HL-60 (cell line): Measurements from ENCODE around the gene TAOK2.

Experiments
- DNase-seq, 2 experiments: peaks; one replicate each; pipeline ENCODE4 v3.0.0-alpha.2; 2010 to 2020; ENCODE audit warnings: low read depth in 1 of 2, low spot score in 1 of 2
- H3K27ac ChIP-seq: fragments of 250-450 bp; sonication (Bioruptor Pico); replicated peaks from 2 replicates; pipeline ENCODE4 v1.5.1; 2020; ENCODE audit warnings: mild to moderate bottlenecking, moderate library complexity
- H3K27me3 ChIP-seq: fragments of 250-450 bp; sonication (Bioruptor Pico); 2 replicates; pipeline ENCODE4 v1.5.1; 2021; ENCODE audit warnings: mild to moderate bottlenecking, moderate library complexity; ENCODE audit not compliant: insufficient read depth, poor library complexity, severe bottlenecking
- H3K4me3 ChIP-seq: replicated peaks from 2 replicates; pipeline ENCODE4 v1.5.1; 2011; ENCODE audit warnings: mild to moderate bottlenecking, control low read depth, low read length; ENCODE audit not compliant: insufficient read depth
- GABPA ChIP-seq: IDR thresholded peaks from 2 replicates; pipeline ENCODE4 v1.6.1; 2012; ENCODE audit warnings: low read depth
- POLR2AphosphoS5 ChIP-seq: IDR thresholded peaks from 2 replicates; pipeline ENCODE4 v1.6.1; 2012; ENCODE audit warnings: low read depth
- SPI1 ChIP-seq: IDR thresholded peaks from 2 replicates; pipeline ENCODE4 v1.6.1; 2012; ENCODE audit warnings: low read depth, mild to moderate bottlenecking, borderline replicate concordance
- long read RNA-seq: library from polyadenylated mRNA; unstranded; transcript quantifications from one replicate; pipeline ENCODE4 v2.0.0, GENCODE V29; 2020
- TF ChIP-seq, protein P1 (sequence below): IDR thresholded peaks from 2 replicates; pipeline ENCODE4 v1.6.1; 2012; ENCODE audit warnings: low read depth; ENCODE audit not compliant: insufficient replicate concordance
- TF ChIP-seq, protein P2 (sequence below): IDR thresholded peaks from one replicate; pipeline ENCODE4 v1.5.1; 2011; ENCODE audit warnings: low read length, control low read depth, inconsistent platforms; ENCODE audit not compliant: insufficient read depth

Gene TAOK2
- long read RNA-seq, full-length matches to known transcripts = 2 of 12 reads
- long read RNA-seq, partial matches to known transcripts = 8 of 12 reads
- long read RNA-seq, other reads (novel, unspliced or antisense) = 2 of 12 reads

DNA sequence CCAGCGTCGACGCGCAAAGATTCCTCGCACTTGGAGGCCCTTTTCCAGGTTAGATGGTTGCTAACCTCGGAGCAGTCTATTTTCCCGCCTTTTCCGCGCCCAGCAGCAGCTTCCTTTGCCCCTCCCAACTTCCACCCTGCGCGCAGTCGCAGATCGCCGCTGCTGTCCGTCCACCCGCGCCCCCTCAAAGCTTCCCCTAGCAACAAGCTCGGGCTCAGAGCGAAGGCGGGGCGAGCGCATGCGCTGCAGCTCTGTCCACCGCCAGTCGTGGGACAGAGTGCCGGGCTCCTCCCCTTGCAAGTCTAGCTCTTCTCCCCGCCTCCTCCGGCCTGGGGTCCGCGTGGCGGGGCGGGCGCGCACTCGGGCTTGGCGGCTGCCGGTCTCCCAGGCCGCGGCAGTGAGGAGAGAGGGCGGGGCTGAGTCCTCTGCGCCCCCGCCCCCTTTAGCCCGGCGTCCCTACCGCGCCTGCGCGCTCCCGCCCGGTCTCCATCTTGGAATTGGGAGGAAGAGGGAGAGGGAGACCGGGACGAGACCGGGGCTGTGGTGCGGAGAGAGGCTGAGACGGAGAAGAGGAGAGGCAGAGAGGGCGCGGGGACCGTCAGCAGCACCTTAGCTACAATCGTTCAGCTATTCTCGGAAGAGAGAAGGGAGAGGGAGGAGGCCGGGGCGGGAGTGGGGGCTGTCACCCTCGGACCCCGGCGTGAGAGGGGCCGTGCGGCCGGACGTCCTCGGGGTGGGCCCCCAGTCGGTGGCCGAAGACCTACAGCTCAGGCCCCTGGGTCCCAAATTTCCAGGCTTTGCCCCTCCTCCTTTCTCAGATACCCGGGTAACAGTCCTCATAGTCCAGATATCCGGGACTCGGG lies at the start of gene TAOK2:
Gene TAOK2 (plus strand): TSS at position 485 of the 863 bp plus-strand sequence. CDS start 3,905 bp downstream, outside the sequence.
- Histone ChIP-seq H3K27ac (peak within 1 kb of the TSS; percentile 72), H3K27me3 (no peaks in the 10 kb centered on the region), H3K4me3 (peak within 1 kb of the TSS; percentile 85)
- TF ChIP-seq POLR2AphosphoS5 (peak; percentile 70; the same call in 1 of the 2 replicates), SPI1 (no peak), GABPA (no peak)
- TF ChIP-seq, protein P1, sequence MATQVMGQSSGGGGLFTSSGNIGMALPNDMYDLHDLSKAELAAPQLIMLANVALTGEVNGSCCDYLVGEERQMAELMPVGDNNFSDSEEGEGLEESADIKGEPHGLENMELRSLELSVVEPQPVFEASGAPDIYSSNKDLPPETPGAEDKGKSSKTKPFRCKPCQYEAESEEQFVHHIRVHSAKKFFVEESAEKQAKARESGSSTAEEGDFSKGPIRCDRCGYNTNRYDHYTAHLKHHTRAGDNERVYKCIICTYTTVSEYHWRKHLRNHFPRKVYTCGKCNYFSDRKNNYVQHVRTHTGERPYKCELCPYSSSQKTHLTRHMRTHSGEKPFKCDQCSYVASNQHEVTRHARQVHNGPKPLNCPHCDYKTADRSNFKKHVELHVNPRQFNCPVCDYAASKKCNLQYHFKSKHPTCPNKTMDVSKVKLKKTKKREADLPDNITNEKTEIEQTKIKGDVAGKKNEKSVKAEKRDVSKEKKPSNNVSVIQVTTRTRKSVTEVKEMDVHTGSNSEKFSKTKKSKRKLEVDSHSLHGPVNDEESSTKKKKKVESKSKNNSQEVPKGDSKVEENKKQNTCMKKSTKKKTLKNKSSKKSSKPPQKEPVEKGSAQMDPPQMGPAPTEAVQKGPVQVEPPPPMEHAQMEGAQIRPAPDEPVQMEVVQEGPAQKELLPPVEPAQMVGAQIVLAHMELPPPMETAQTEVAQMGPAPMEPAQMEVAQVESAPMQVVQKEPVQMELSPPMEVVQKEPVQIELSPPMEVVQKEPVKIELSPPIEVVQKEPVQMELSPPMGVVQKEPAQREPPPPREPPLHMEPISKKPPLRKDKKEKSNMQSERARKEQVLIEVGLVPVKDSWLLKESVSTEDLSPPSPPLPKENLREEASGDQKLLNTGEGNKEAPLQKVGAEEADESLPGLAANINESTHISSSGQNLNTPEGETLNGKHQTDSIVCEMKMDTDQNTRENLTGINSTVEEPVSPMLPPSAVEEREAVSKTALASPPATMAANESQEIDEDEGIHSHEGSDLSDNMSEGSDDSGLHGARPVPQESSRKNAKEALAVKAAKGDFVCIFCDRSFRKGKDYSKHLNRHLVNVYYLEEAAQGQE = no peak
- TF ChIP-seq, protein P2, sequence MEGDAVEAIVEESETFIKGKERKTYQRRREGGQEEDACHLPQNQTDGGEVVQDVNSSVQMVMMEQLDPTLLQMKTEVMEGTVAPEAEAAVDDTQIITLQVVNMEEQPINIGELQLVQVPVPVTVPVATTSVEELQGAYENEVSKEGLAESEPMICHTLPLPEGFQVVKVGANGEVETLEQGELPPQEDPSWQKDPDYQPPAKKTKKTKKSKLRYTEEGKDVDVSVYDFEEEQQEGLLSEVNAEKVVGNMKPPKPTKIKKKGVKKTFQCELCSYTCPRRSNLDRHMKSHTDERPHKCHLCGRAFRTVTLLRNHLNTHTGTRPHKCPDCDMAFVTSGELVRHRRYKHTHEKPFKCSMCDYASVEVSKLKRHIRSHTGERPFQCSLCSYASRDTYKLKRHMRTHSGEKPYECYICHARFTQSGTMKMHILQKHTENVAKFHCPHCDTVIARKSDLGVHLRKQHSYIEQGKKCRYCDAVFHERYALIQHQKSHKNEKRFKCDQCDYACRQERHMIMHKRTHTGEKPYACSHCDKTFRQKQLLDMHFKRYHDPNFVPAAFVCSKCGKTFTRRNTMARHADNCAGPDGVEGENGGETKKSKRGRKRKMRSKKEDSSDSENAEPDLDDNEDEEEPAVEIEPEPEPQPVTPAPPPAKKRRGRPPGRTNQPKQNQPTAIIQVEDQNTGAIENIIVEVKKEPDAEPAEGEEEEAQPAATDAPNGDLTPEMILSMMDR = no peak
- peak; percentile 98 for DNase-seq

DNA sequence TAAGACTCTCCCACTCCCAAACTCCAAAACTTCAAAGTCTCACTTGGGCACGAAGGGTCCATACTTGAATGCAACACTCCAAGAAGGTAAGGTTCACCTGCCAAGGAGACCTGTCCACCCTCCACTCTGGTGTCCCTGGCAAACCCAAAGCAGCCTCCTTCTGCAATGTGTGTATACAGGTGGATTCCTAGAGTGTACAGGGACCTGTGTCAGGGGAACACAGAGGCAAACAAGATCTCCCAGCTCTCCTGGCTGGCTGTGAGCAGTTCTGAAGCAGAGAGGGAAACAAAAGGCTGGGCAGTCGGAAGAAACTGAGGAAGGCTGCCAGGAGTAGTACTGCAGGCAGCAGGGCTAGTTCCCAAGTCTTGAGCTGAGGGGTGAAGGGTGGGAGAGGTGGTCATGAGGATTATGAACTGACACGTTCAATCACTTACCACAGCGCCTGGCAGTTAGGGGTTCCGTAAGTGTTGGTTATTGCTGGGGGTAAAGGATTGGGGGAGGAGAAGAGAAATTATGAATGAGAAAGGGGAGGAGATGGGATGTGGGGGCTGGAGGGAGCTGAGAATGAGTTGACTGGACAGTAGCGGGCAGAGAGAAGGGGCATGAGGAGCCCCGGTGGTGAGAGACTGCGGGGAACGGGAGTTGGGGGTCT lies 48.4 kb upstream of the TAOK2 start:
- TF ChIP-seq, protein P1 = no peak
- TF ChIP-seq GABPA (no peak), POLR2AphosphoS5 (no peak), SPI1 (no peak)
- TF ChIP-seq, protein P2 = no peak
- H3K4me3 ChIP-seq = peak overlapping the region; percentile 100
- H3K27ac ChIP-seq = peak overlapping the region; percentile 75
- DNase-seq = peak in 1 of 2 experiments; percentile 32
- H3K27me3 ChIP-seq = no peaks in the 10 kb centered on the region

DNA sequence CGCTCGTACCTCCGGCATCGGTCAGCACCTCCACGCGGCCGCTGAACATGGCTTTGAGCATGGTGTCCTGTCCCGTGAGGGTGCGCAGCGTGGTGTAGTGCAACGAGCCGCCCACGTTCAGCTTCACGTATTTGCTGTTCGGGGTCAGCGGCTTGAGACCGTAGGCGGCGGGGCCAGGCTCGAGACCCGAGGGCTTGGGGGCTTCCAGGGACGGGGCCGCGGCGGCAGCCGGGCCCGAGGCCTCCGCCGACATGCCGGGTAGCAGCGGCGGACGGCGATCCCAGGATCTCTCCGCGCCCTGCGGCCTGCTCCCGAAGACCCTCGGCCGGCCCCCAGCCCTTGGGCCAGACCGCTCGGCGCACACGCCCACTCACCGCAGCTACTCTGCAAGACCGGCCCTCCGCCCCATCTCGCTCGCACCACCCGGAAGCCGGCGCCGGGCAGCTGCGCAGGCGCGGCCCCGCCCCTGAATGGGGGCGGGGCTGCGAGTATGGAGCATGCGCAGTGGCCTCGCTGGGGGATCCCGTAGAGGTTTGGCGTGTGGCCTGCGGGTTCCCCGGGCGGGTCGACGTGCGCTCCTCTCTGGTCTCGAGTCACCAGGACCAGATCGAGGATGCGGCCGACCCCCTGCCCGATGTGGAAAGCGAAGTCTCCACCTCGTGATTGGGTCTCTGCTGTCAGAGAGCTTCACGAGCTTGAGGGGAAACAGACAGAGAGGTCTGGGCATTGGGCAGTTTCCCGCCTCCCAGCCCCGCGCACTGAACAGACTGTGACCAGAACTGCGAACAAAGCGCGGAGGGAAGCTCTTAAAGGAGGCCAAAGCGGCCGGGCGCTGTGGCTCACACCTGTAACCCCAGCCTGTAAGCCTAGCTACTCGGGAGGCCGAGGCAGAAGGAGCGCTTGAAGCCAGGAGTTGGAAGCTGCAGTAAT lies 47.6 kb upstream of the TAOK2 start, which contains the start of gene KCTD13:
Gene KCTD13 (minus strand): TSS at position 446 of the 930 bp plus-strand sequence. CDS start 193 bp downstream, at position 253.
- TF ChIP-seq POLR2AphosphoS5 = peak; percentile 92
- TF ChIP-seq GABPA = no peak
- DNase-seq = peak; percentile 74 to 78
- peak within 1 kb of the TSS; percentile 75 for H3K27ac ChIP-seq
- H3K27me3 ChIP-seq = no peaks in the 10 kb centered on the region
- H3K4me3 ChIP-seq = peak within 1 kb of the TSS; percentile 100
